Heart left ventricle (tissue), 16 donors: Measurements from ENCODE around the gene AAGAB. TPM values are rescaled to one million over a fixed set of nuclear protein-coding genes. Genes with fewer than 3 reads are reported as not detected.
A peak's percentile ranks its signal among the peaks of the same experiment; 100 is the strongest.
"Not testable (repeated sequence)": the region's sequence is repeated elsewhere in the genome, so short reads cannot be mapped to it uniquely, and the experiment has no call there.

Source experiments
- ATAC-seq, 4 donors: fragments of 200-7000 bp; cut with Tn5 transposase; one replicate each; pipeline ENCODE4 v1.9.1; 2020 to 2022; ENCODE audit warnings: moderate library complexity in 4 of 4, mild to moderate bottlenecking in 3 of 4, moderate number of reproducible peaks in 1 of 4
- DNase-seq, 5 donors: peaks; one replicate each; pipeline ENCODE4 v3.0.0-alpha.2; 2020
- H3K27ac ChIP-seq, 12 donors: fragments of 200-600 bp; sonication (generic) in 4 of 12; one replicate each; pipeline versions ENCODE4 v1.5.0 to v1.8.0; 2016 to 2022; ENCODE audit warnings: mild to moderate bottlenecking in 2 of 12
- H3K27me3 ChIP-seq, 9 donors: fragments of 200-600 bp; sonication (generic) in 2 of 9; one replicate each; pipeline versions ENCODE4 v1.5.1 to v1.8.0; 2016 to 2022; ENCODE audit warnings: mild to moderate bottlenecking in 3 of 9
- H3K36me3 ChIP-seq, 9 donors: fragments of 200-600 bp; sonication (generic) in 2 of 9; one replicate each; pipeline versions ENCODE4 v1.5.0 to v1.8.0; 2018 to 2022; ENCODE audit warnings: mild to moderate bottlenecking in 2 of 9
- H3K4me1 ChIP-seq, 12 donors: fragments of 200-600 bp; sonication (generic) in 4 of 12; one replicate each; pipeline versions ENCODE4 v1.5.0 to v1.8.0; 2016 to 2022; ENCODE audit warnings: mild to moderate bottlenecking in 3 of 12
- H3K4me3 ChIP-seq, 12 donors: fragments of 200-600 bp; sonication (generic) in 4 of 12; one replicate each; pipeline versions ENCODE4 v1.5.0 to v1.8.0; 2017 to 2022; ENCODE audit warnings: mild to moderate bottlenecking in 9 of 12, moderate library complexity in 4 of 12
- H3K9me3 ChIP-seq, 12 donors: fragments of 200-600 bp; sonication (generic) in 4 of 12; one replicate each; pipeline versions ENCODE4 v1.5.0 to v1.8.0; 2016 to 2022; ENCODE audit warnings: mild to moderate bottlenecking in 1 of 12
- POLR2A ChIP-seq, 2 donors: fragments of 450-650 bp; IDR thresholded peaks; one replicate each; pipeline ENCODE4 v1.6.1; 2017; ENCODE audit warnings: antibody characterized with exemption in 2 of 2, mild to moderate bottlenecking in 2 of 2, moderate library complexity in 2 of 2
- WGBS, 4 donors: extraction: QIAGEN DNeasy Blood & Tissue Kit in 2 of 4; methylation state at CpG; one replicate each; pipeline versions ENCODE4 v1.1.5 to v1.1.7; 2013 to 2018; 5-methylcytosine and 5-hydroxymethylcytosine counted together
- intact Hi-C, 10 donors: fragments of 100-400 bp; cut with DNase I; formaldehyde crosslinking; loops; one replicate each; pipeline versions ENCODE4 v1.11.1 to v1.14.2; 2022
- polyA plus RNA-seq, 2 donors: library from polyadenylated mRNA; stranded (reverse); fragments of 200-250 nt; gene quantifications; one replicate each; pipeline ENCODE4 v1.2.3, GENCODE V29; 2013
- total RNA-seq, 9 donors: library from RNA; depleted of rRNA in 2 of 9; stranded (reverse); fragments of >200 nt in 2 of 9; fragmentation: NEBNext Ultra II Directional in 3 of 9; extraction: Animal tissue kit (Norgen Biotek cat#: 25700) in 3 of 9; gene quantifications; one replicate each; pipeline versions ENCODE4 v1.1.0 to v1.2.4, GENCODE V29; 2016 to 2023
- TF ChIP-seq, protein P1 (sequence below), 12 donors: fragments of 200-600 bp; sonication (generic) in 4 of 12; IDR thresholded peaks; one replicate each; pipeline versions ENCODE4 v1.5.0 to v1.8.0; 2018 to 2022; ENCODE audit warnings: antibody characterized with exemption in 12 of 12, mild to moderate bottlenecking in 5 of 12
- donor health status: ischemic (EF 13 %, LVEDD 7.1; RV severe dilation, severe dysfunction).
- donor health status: healthy with polysubstance abuse.
- donor health status: DM: no; HTN: yes; CAD: no.
- donor health status: DM: no; HTN: no; CAD: no.
- donor health status: ischemic (EF 25% LVEDD 6.9; RV normal size, moderate dysfunction).
- donor health status: ischemic (EF 25% LVEDD 5.7; RV mildly dilated, moderate dysfunction).
- donor health status: healthy.
- donor health status: DM: yes; HTN: yes; CAD: no.
- donor health status: ischemic (EF 35%, LVEDD 5.7; RV mildly dilated, moderate dysfunction).
- donor health status: nonischemic (EF 11% LVEDD 7.7; RV severe dilation, severe dysfunction).
- donor health status: DM: yes; HTN: yes; CAD: no.
- donor health status: PGD.
- donor health status: ischemic (EF 29% LVEDD 5.4; RV normal size, mild dysfunction).
- donor health status: nonischemic (EF 23%, LVEDD 6.1; RV moderate dilation, normal function).

AAGAB gene
- total and polyA plus RNA-seq, 11 donors: 5.4 to 43.4 (median 28.0) TPM

DNA sequence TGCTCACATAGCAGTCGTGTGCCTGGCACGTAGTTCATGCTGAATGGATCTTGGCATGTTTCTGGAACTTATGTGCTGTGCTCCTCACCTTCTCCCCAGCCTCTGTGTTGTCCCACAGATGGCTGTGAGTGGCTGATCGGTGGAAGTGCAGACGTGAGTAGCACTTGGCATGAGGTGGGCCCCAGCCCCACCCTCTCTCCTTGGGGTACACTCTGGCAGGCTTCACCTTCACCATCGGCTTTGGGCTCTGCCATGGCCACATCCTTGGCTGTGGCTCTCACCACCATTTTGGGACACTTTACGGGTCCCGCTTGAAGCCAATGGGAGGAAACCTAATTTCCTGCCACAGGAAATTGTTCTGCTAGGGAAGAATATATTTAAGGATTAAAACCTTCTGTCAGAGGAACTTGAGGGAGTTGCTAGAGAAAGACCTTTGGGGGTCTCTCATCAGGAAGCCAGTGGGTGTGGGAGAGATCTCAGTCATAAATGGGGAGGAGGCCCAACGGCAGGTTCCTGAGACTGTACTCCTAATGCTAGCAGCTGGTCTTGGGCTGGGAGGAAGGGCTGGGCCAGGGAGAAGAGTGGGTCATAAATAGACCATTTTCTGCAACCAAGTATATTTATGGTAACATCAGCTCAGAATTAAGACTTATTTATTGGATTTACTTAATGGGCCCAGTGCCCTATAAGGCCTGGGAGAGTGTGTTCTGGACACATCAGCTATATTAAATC, 96.8 kb downstream of the AAGAB start:
- intact Hi-C loops: loop anchor here in 1 of 10 donors (5.0 kb wide), 1 partner anchor 90 kb away; the partner anchor contains the start of gene SMAD3
- Histone ChIP-seq H3K4me1 (peaks cover 4 to 52% (median 29%) of the 10 kb centered on the region in 12 donors), H3K9me3 (no peaks in the 10 kb centered on the region), H3K36me3 (no peaks in the 10 kb centered on the region), H3K27ac (peak overlapping the region in 11 of 12 donors; percentile 2 to 66 (median 43)), H3K4me3 (no peak overlapping the region), H3K27me3 (no peaks in the 10 kb centered on the region)
- 57 to 66% (median 64%) methylated on average over 8 of the region's 8 CpGs for WGBS, 4 donors
- ATAC-seq: peak; percentile 25 to 85 (median 52)
- no peak for DNase-seq
- no peak for TF ChIP-seq POLR2A (IDR thresholded peaks at IDR 0.05)
- TF ChIP-seq, protein P1, sequence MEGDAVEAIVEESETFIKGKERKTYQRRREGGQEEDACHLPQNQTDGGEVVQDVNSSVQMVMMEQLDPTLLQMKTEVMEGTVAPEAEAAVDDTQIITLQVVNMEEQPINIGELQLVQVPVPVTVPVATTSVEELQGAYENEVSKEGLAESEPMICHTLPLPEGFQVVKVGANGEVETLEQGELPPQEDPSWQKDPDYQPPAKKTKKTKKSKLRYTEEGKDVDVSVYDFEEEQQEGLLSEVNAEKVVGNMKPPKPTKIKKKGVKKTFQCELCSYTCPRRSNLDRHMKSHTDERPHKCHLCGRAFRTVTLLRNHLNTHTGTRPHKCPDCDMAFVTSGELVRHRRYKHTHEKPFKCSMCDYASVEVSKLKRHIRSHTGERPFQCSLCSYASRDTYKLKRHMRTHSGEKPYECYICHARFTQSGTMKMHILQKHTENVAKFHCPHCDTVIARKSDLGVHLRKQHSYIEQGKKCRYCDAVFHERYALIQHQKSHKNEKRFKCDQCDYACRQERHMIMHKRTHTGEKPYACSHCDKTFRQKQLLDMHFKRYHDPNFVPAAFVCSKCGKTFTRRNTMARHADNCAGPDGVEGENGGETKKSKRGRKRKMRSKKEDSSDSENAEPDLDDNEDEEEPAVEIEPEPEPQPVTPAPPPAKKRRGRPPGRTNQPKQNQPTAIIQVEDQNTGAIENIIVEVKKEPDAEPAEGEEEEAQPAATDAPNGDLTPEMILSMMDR (IDR thresholded peaks at IDR 0.05): no peak

- H3K4me1 ChIP-seq: peaks cover 4 to 45% (median 23%) of the 10 kb centered on the region in 12 donors
- WGBS, 4 donors: 95 to 100% (median 97%) methylated on average over 3 of the region's 3 CpGs
- peak overlapping the region in 4 of 12 donors; percentile 16 to 66 (median 46) for H3K27ac ChIP-seq
- no peaks in the 10 kb centered on the region for H3K36me3 ChIP-seq
- intact Hi-C loops: loop anchor here in 1 of 10 donors (5.0 kb wide), 1 partner anchor 90 kb away; the partner anchor contains the start of gene SMAD3
- ATAC-seq: no peak
- no peaks in the 10 kb centered on the region for H3K27me3 ChIP-seq
- no peaks in the 10 kb centered on the region for H3K9me3 ChIP-seq
- DNase-seq: no peak
- H3K4me3 ChIP-seq: no peak overlapping the region
- TF ChIP-seq, protein P1 (IDR thresholded peaks at IDR 0.05): no peak
- no peak for TF ChIP-seq POLR2A (IDR thresholded peaks at IDR 0.05)
These were observed 97.6 kb downstream of the AAGAB start for GRCh38 chr15:67156834-67157233.

GRCh38 chr15:67156426-67156825, 98.0 kb downstream of the AAGAB start:
- Histone ChIP-seq H3K4me1 (peaks cover 4 to 41% (median 20%) of the 10 kb centered on the region in 12 donors), H3K4me3 (no peak overlapping the region), H3K36me3 (no peaks in the 10 kb centered on the region), H3K27me3 (no peaks in the 10 kb centered on the region), H3K9me3 (no peaks in the 10 kb centered on the region), H3K27ac (no peak overlapping the region)
- WGBS, 4 donors: 93 to 99% (median 95%) methylated on average over 2 of the region's 2 CpGs
- DNase-seq (no peak), ATAC-seq (no peak)
- TF ChIP-seq, protein P1 (IDR thresholded peaks at IDR 0.05): no peak
- no peak for TF ChIP-seq POLR2A (IDR thresholded peaks at IDR 0.05)
- intact Hi-C loops: loop anchor here in 1 of 10 donors (5.0 kb wide), 1 partner anchor 89 kb away; the partner anchor contains the start of gene SMAD3

GRCh38 chr15:67154249-67154648, 100.2 kb downstream of the AAGAB start:
- intact Hi-C loops: no loop called here
- no peaks in the 10 kb centered on the region for H3K27me3 ChIP-seq
- H3K4me3 ChIP-seq: no peak overlapping the region
- peaks cover 4 to 53% (median 39%) of the 10 kb centered on the region in 12 donors for H3K4me1 ChIP-seq
- TF ChIP-seq POLR2A (IDR thresholded peaks at IDR 0.05): no peak
- TF ChIP-seq, protein P1 (IDR thresholded peaks at IDR 0.05): no peak
- no peaks in the 10 kb centered on the region for H3K9me3 ChIP-seq
- DNase-seq: no peak
- no peaks in the 10 kb centered on the region for H3K36me3 ChIP-seq
- H3K27ac ChIP-seq: peak overlapping the region in 1 of 12 donors; percentile 18
- ATAC-seq: no peak

DNA sequence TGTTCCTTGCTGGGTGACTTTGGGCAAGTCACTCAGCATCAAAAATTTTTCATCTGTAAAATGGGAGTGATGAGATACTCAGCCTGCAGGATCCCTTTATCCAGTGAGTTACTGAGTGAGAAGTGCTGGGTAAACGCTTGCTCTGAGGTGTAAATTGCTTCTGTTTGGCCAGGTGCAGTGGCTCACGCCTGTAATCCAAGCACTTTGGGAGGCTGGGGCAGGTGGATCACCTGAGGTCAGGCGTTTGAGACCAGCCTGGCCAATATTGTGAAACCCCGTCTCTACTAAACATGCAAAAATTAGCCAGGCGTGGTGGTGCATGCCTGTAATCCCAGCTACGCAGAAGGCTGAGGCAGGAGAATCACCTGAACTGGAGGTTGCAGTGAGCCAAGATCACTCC, 101.4 kb downstream of the AAGAB start:
- H3K4me3 ChIP-seq, H3K27me3 ChIP-seq, DNase-seq, ATAC-seq, H3K36me3 ChIP-seq, intact Hi-C loops, H3K27ac ChIP-seq, H3K9me3 ChIP-seq: not testable (repeated sequence)
- 90 to 97% (median 97%) methylated on average over 5 to 6 of the region's 6 CpGs for WGBS, 4 donors
- H3K4me1 ChIP-seq: peaks cover 0 to 54% (median 38%) of the 10 kb centered on the region in 12 donors
